Tibial nerve (tissue), 3 donors: Measurements from ENCODE around the gene SPOCK1.

ENCODE experiments used
- CTCF ChIP-seq, 5 experiments: fragments of 200-600 bp in 3 of 5; fragments of 450-650 bp in 2 of 5; sonication (generic) in 3 of 5; IDR thresholded peaks; one replicate each; pipeline ENCODE4 v1.5.1; 2016 to 2019; ENCODE audit warnings: antibody characterized with exemption in 5 of 5, mild to moderate bottlenecking in 3 of 5, moderate library complexity in 2 of 5
- POLR2A ChIP-seq, 2 donors: fragments of 450-650 bp; IDR thresholded peaks; one replicate each; pipeline ENCODE4 v1.6.1; 2017; ENCODE audit warnings: antibody characterized with exemption in 2 of 2, mild to moderate bottlenecking in 2 of 2, moderate library complexity in 2 of 2

GRCh38 chr5:137248527-137248926 is 250.6 kb downstream of the SPOCK1 start:
- TF ChIP-seq CTCF (IDR thresholded peaks at IDR 0.05) (no peak), POLR2A (IDR thresholded peaks at IDR 0.05) (no peak)
